GM21526 (cell line): Measurements from ENCODE around the gene CSTPP1.
"Not testable (repeated sequence)": the region's sequence is repeated elsewhere in the genome, so short reads cannot be mapped to it uniquely, and the experiment has no call there.

ENCODE experiments used
- ATAC-seq: cut with Tn5 transposase; IDR thresholded peaks from one replicate; pipeline ENCODE4 v1.9.1; 2021; ENCODE audit warnings: moderate library complexity; ENCODE audit not compliant: unreplicated experiment, low FRiP score

Gene CSTPP1

GRCh38 chr11:46952553-46952952, 16.0 kb downstream of the CSTPP1 start:
- ATAC-seq: no peak

GRCh38 chr11:46953093-46953492, 16.5 kb downstream of the CSTPP1 start:
- ATAC-seq: no peak

DNA sequence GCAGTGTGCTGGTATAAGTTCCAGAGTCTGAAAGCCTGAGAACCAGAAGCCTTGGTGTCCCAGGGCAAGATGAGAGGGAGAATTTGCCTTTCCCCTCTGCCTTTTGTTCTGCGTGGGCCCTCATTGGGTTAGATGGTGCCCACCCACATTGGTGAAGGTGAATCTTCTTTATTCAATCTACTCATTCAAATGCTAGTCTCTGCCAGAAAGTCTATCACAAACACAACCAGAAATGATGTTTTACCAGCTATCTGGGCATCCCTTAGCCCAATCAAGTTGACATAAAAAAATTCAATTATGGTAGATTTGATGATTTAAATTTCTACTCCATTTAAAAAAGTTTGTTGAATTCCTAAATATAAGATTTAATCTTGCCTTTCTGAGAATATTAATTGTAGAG, 22.2 kb downstream of the CSTPP1 start:
- no peak for ATAC-seq

GRCh38 chr11:46961041-46961440, 24.5 kb downstream of the CSTPP1 start:
- no peak for ATAC-seq

GRCh38 chr11:46961886-46962285, 25.3 kb downstream of the CSTPP1 start:
- ATAC-seq: not testable (repeated sequence)

GRCh38 chr11:46963844-46964243, 27.3 kb downstream of the CSTPP1 start:
- ATAC-seq: no peak

- no peak for ATAC-seq
Measured at GRCh38 chr11:46966773-46967172, 30.2 kb downstream of the CSTPP1 start.

DNA sequence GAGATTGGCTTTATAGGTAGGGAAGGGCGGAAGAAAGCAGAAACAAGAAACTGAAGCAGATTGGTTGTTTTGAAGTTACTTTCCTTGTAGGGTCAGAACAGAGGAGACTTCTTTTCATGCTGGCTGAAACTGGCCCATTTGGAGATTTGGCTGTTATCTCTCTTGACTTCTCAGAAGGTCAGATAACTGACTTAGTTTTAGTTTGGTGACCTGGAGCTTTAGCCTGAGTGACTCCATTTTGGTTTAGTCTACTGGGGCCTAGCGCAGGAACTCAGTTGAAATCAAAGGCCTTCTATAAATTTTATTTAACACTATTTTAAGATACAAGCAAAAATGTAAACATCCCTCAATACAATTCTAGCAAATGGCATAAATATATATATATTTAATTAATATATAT, 31.4 kb downstream of the CSTPP1 start:
- no peak for ATAC-seq

GRCh38 chr11:46969379-46969778, 32.8 kb downstream of the CSTPP1 start:
- no peak for ATAC-seq

DNA sequence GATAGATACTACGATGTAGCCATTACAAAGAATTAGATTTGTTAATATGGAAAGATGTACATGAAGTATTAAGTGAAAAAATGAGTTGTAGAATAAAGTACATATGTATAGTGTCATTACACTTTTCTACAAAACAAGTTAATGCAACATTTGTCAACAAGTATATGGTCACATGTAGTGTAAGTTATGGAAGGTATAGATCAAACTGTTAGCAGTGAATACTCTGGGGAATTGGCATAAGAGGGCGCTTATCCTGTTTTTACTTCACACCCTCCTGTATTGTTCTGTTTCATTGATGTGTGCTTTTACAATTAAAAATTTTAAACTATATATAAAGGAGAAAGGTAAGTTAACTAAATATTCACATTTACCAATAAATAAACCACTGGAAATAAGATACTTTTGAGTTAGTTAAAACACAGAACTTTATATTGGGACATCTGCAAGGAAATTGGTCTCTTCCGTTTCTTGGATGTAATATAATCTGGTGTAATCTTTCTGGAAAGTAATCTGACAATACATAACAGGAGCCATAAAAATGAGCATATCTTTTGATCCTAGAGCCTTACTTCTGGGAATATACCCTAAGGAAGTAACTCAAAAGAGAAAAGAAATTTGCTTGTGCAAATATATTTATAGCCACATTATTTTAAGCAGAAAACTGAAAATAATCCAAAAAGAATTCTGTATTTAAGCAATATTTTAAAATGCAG, 34.5 kb downstream of the CSTPP1 start:
- no peak for ATAC-seq

DNA sequence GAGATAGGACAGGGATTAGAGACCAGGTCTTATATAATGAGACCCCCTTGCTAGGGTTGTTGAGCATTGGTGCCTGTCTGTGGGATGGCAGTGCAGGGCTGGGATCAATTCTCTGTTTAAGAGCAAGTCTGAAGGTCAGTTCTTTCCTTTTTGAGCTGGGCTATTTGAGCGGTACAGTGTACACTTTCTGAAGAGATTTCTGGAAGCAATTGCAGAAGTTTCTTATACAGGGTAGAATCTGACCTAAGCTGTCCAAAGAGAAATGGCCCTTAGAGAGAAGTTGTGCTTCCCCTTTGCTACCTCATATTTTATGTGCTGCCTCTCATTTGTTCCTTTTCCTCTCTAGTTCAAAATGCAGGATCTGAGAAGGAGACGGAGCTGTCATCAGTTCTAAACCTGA, 35.8 kb downstream of the CSTPP1 start:
- ATAC-seq: no peak

DNA sequence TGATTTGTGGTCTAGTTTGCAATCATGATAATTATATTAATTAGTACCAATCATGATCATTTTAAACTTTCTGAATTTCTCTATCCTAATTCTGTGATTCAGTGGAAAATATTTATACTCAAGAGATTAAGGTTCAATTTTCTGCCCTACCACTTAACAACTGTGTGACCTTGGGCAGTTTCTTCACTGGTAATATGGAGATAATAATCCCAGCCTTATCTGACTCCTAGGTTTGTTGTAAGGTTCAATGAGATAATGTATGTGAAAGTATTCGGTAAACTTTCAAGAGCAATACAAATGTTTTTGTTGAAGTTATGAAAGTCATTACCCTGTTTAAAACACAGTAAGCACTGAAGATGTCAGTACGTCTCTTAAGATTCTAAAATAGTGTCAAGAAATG, 36.3 kb downstream of the CSTPP1 start:
- no peak for ATAC-seq

DNA sequence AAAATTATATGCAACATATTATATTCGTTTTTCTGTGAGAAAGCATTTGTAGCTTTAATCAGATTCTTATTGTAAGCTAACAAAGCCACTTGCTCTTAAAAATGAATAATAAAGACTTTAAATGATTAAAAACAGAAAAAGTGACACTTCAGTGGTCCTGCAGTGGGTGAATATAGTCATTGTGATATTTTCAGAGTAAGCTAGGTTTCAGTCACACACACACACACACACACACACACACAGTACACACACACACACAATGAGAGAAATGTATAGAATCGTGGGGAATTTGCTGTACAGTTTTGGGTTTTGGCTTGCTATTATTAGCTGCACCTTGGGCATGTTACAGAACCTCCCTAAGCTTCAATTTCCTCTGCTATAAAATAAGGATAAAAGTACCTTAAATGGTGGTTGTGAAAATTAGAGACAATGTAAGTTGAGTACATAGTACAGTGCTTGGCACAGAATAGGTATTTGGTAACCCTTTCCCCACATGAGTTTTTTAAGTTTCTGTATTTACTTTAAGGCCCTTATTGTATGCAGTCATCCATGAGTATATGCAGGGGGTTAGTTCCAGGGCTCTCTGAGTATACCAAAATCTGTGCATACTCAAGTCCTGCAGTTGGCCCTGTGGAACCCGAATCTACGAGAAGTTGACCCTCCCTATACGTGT, 39.8 kb downstream of the CSTPP1 start:
- no peak for ATAC-seq

GRCh38 chr11:46977038-46977813, 40.7 kb downstream of the CSTPP1 start:
- no peak for ATAC-seq

DNA sequence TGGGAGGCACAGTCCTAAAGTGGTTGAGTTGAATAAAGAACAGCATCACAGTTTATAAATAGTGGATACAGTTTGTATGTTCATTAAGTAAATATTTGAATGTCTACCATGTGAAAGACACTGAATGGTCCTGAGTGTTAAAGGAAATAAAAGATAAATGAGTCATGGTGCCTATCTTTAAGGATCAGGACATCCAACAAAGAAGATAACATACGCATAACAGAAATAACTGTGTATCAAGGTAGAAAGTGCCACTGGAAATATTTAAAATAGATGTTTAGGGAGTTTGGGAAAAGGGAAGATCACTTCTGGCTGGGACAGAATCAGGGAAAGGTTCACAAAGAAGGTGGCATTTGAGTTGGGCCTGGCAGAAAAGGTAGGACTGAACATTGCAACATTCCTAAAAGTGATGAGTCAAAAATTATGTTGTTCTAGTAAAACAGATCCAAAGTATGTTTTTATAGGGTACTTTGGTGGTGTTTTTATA, 41.5 kb downstream of the CSTPP1 start:
- no peak for ATAC-seq

DNA sequence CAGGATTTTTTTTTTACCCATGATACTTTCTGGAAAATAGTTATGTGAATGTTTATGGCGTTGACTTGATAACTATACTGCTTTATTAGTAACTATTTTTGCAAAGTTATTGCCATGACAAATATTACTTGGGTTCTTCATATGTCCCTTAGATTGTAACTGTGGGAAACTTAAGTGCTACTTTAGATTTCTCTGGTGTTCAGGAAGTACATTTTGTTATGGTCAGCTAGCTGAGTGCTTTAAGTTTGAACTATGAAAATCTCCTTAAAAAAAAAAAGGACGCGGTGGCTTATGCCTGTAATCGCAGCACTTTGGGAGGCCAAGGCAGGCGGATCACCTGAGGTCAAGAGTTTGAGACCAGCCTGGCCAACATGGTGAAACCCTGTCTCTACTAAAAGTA, 42.8 kb downstream of the CSTPP1 start:
- ATAC-seq: no peak

DNA sequence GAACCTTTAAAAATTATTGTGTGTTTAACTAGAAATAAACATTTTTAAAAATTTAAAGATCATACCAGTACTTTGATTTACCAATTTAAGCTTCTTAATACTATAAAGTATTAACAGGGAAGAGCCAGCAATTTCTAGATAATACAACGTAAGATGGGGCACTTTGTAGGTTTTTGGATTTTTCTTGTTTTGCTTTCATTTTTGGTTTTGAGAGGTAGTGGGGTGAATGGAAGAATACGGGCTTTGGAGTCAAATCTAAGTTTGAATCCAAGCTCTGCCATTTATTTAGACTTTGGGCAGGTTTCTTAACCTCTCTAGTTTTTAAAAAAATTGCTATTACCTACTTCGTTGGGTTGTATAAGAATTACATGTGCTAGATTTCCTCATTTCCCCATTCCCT, 44.9 kb downstream of the CSTPP1 start:
- ATAC-seq: no peak

- ATAC-seq: no peak
Measured at GRCh38 chr11:46982797-46983452, 46.4 kb downstream of the CSTPP1 start.

DNA sequence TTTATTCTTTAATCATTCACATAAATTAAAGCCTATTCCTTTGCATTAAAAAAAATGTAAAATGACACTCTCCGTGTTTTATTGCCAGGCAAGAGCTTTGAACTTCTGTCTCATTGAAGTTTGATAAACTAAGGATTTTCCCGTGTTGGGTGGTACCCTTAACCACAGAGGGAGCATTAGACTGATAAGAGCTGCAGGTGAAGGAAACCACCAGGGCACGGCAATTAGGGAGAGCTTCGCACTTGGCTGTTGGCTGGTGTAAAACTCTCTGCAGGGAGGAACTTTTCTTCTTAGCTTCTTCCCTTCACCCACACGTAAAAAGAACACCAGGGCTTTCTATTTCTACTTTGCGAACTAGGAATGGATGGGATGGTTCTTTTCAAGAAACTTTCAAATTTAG, 47.0 kb downstream of the CSTPP1 start:
- ATAC-seq: no peak

GRCh38 chr11:46984548-46984947, 48.0 kb downstream of the CSTPP1 start:
- no peak for ATAC-seq

- no peak for ATAC-seq
Measured at GRCh38 chr11:46984987-46985386, 48.4 kb downstream of the CSTPP1 start.
